ENCODE results near the gene LIN54.

DNA sequence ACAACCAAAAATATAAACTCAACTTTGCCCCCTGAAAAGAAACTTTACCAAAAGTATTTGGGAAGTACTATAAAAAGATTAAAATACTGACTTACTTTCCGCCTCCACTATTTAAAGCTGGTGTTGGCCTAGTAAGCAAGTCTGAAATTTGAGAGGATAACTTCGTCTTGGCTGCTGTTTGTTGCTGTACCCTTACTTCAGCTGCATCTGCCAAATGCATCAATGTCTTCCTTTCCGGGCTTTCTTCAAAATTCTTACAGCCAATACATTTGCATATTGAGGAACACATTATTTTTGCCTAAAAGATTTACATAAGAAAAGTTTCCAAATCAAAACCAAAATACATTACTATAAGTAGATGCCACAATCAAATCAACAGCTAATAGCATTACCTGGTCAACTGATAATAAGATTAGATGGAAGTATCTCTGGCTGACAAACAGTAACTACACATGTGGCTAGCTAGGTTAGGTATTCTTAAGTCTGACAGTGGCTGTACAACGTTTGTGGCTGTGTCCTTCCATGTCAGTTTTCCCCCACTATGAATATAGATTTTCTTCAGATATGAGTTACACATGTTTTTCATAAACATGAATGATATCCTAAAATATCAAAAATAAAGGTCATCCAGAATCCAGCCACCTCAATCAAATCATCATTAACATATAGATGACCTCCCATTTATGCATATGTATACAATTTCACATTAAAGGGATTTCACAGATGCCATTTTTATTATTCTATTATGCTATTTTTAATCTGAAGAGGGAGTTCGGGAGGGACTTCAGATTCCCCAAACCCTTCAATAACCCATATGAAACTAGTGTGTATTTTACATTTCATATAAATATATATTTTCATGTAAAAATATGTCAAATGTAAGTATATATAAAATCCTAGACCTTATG is 79.5 kb downstream of the LIN54 start:
- TF ChIP-seq, protein P1, sequence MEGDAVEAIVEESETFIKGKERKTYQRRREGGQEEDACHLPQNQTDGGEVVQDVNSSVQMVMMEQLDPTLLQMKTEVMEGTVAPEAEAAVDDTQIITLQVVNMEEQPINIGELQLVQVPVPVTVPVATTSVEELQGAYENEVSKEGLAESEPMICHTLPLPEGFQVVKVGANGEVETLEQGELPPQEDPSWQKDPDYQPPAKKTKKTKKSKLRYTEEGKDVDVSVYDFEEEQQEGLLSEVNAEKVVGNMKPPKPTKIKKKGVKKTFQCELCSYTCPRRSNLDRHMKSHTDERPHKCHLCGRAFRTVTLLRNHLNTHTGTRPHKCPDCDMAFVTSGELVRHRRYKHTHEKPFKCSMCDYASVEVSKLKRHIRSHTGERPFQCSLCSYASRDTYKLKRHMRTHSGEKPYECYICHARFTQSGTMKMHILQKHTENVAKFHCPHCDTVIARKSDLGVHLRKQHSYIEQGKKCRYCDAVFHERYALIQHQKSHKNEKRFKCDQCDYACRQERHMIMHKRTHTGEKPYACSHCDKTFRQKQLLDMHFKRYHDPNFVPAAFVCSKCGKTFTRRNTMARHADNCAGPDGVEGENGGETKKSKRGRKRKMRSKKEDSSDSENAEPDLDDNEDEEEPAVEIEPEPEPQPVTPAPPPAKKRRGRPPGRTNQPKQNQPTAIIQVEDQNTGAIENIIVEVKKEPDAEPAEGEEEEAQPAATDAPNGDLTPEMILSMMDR (IDR thresholded peaks at IDR 0.05 in 8 of 11, conservative IDR thresholded peaks at IDR 0.05 in 3 of 11) = no peak
- TF ChIP-seq POLR2A (IDR thresholded peaks at IDR 0.05) = no peak

Data from spleen (tissue), 7 donors.